ENCODE results near the gene MRPL12.

MRPL12 gene

GRCh38 chr17:81694810-81695209 lies 8.4 kb upstream of the MRPL12 start:
- POLR2A ChIA-PET, result no interaction called here
- no peak overlapping the region for H3K4me3 ChIP-seq (ENCODE audit: low read depth, low read length)
- CTCF ChIA-PET, result no interaction called here
- no peak for TF ChIP-seq CTCF (IDR thresholded peaks at IDR 0.05; ENCODE audit: insufficient read depth, low read length, missing control alignments)
- DNase-seq (ENCODE audit: low read depth, low spot score), result no peak

- ChIA-PET POLR2A (interaction anchor here (0.7 to 1.6 kb wide), 2 partner anchors 11 to 29 kb away, joined by 3 to 5 read pairs; partner anchors contain the start of genes CCDC137, HGS and OXLD1), CTCF (no interaction called here)
- H3K4me3 ChIP-seq (ENCODE audit: low read depth, low read length), result no peak overlapping the region
- TF ChIP-seq CTCF (IDR thresholded peaks at IDR 0.05; ENCODE audit: insufficient read depth, low read length, missing control alignments), result no peak
- no peak for DNase-seq (ENCODE audit: low read depth, low spot score)
Observed at GRCh38 chr17:81695211-81695610, 8.0 kb upstream of the MRPL12 start.

GRCh38 chr17:81695801-81696200 lies 7.4 kb upstream of the MRPL12 start:
- DNase-seq (ENCODE audit: low read depth, low spot score), result no peak
- TF ChIP-seq CTCF (IDR thresholded peaks at IDR 0.05; ENCODE audit: insufficient read depth, low read length, missing control alignments), result no peak
- H3K4me3 ChIP-seq (ENCODE audit: low read depth, low read length), result no peak overlapping the region
- ChIA-PET POLR2A (interaction anchor here (0.7 to 1.6 kb wide), 2 partner anchors 11 to 29 kb away, joined by 3 to 5 read pairs; partner anchors contain the start of genes CCDC137, HGS and OXLD1), CTCF (no interaction called here)

GRCh38 chr17:81696218-81696941 lies 6.8 kb upstream of the MRPL12 start:
- no peak overlapping the region for H3K4me3 ChIP-seq (ENCODE audit: low read depth, low read length)
- ChIA-PET POLR2A (interaction anchor here (1.6 kb wide), 1 partner anchor 12 kb away, joined by 5 read pairs; the partner anchor contains the start of gene HGS), CTCF (no interaction called here)
- DNase-seq (ENCODE audit: low read depth, low spot score), result no peak
- no peak for TF ChIP-seq CTCF (IDR thresholded peaks at IDR 0.05; ENCODE audit: insufficient read depth, low read length, missing control alignments)

- H3K4me3 ChIP-seq (ENCODE audit: low read depth, low read length), result no peak overlapping the region
- POLR2A ChIA-PET, result interaction anchor here (1.8 kb wide), 1 partner anchor 12 kb away, joined by 6 read pairs; no protein-coding TSS in a partner anchor
- DNase-seq (ENCODE audit: low read depth, low spot score), result no peak
- no peak for TF ChIP-seq CTCF (IDR thresholded peaks at IDR 0.05; ENCODE audit: insufficient read depth, low read length, missing control alignments)
- CTCF ChIA-PET, result no interaction called here
Observed at GRCh38 chr17:81697261-81698044, 5.7 kb upstream of the MRPL12 start.

Data from AG04449 (cell line).